Osteoblast (primary cell): ENCODE data around the gene CNDP1. TPM values are rescaled to one million over a fixed set of nuclear protein-coding genes. Genes with fewer than 3 reads are reported as not detected.

Experiments used
- DNase-seq: peaks from one replicate; pipeline ENCODE4 v3.0.0; 2011; ENCODE audit warnings: low spot score, mixed read lengths; ENCODE audit not compliant: insufficient read length; ENCODE audit errors: missing footprints
- H2AFZ ChIP-seq: 2 replicates; pipeline ENCODE4 v1.6.0; 2011; ENCODE audit warnings: mild to moderate bottlenecking, low read length
- H3K27ac ChIP-seq: 2 replicates; pipeline ENCODE4 v1.5.1; 2011; ENCODE audit warnings: mild to moderate bottlenecking, low read depth, low read length, moderate library complexity
- H3K27me3 ChIP-seq: 2 replicates; pipeline ENCODE4 v1.6.0; 2012; ENCODE audit warnings: mild to moderate bottlenecking, control low read depth, inconsistent platforms, low read length, moderate library complexity; ENCODE audit not compliant: insufficient read depth
- H3K36me3 ChIP-seq: 2 replicates; pipeline ENCODE4 v1.5.1; 2011; ENCODE audit warnings: mild to moderate bottlenecking, low read length, control low read depth, moderate library complexity; ENCODE audit not compliant: insufficient read depth
- H3K4me1 ChIP-seq: 2 replicates; pipeline ENCODE4 v1.5.1; 2011; ENCODE audit warnings: mild to moderate bottlenecking, low read length, control low read depth, moderate library complexity; ENCODE audit not compliant: insufficient read depth
- H3K4me2 ChIP-seq: 2 replicates; pipeline ENCODE4 v1.6.0; 2011; ENCODE audit warnings: mild to moderate bottlenecking, low read length; ENCODE audit not compliant: insufficient read depth
- H3K4me3 ChIP-seq: fragments of 200-600 bp; sonication (generic); 3 replicates; pipeline ENCODE4 v1.5.1; 2012; ENCODE audit warnings: mild to moderate bottlenecking, low read length, inconsistent platforms; ENCODE audit not compliant: insufficient read depth
- H3K79me2 ChIP-seq: 2 replicates; pipeline ENCODE4 v1.6.0; 2012; ENCODE audit warnings: mild to moderate bottlenecking, low read length, control low read depth, inconsistent platforms; ENCODE audit not compliant: insufficient read depth
- H3K9me3 ChIP-seq: 2 replicates; pipeline ENCODE4 v1.5.1; 2011; ENCODE audit warnings: low read depth, low read length, control low read depth
- H4K20me1 ChIP-seq: 2 replicates; pipeline ENCODE4 v1.6.0; 2012; ENCODE audit warnings: mild to moderate bottlenecking, low read length, control low read depth; ENCODE audit not compliant: insufficient read depth
- CTCF ChIP-seq: IDR thresholded peaks from 2 replicates; pipeline ENCODE4 v1.5.1; 2011; ENCODE audit warnings: mild to moderate bottlenecking, low read depth, low read length, moderate library complexity; ENCODE audit errors: extremely low read depth
- total RNA-seq: library from RNA; depleted of rRNA; stranded (reverse); fragments of >200 nt; gene quantifications from 2 replicates; pipeline ENCODE4 v1.2.3, GENCODE V29; 2012

The CNDP1 gene
- total RNA-seq, 1 donor, result not detected

GRCh38 chr18:74513149-74513882, 21.0 kb upstream of the CNDP1 start:
- Histone ChIP-seq H3K4me1 (no peaks in the 10 kb centered on the region), H4K20me1 (no peaks in the 10 kb centered on the region), H2AFZ (no peak overlapping the region), H3K79me2 (no peaks in the 10 kb centered on the region), H3K27me3 (no peaks in the 10 kb centered on the region), H3K4me2 (no peak overlapping the region), H3K27ac (no peak overlapping the region), H3K9me3 (no peaks in the 10 kb centered on the region), H3K36me3 (peaks cover 40% of the 10 kb centered on the region), H3K4me3 (no peak overlapping the region)
- no peak for TF ChIP-seq CTCF
- no peak for DNase-seq

GRCh38 chr18:74513883-74514205, 20.5 kb upstream of the CNDP1 start:
- Histone ChIP-seq H3K4me2 (no peak overlapping the region), H2AFZ (no peak overlapping the region), H3K27ac (no peak overlapping the region), H3K4me3 (no peak overlapping the region), H3K4me1 (no peaks in the 10 kb centered on the region), H3K36me3 (peaks cover 38% of the 10 kb centered on the region), H4K20me1 (no peaks in the 10 kb centered on the region), H3K9me3 (no peaks in the 10 kb centered on the region), H3K27me3 (no peaks in the 10 kb centered on the region), H3K79me2 (no peaks in the 10 kb centered on the region)
- DNase-seq, result no peak
- no peak for TF ChIP-seq CTCF

DNA sequence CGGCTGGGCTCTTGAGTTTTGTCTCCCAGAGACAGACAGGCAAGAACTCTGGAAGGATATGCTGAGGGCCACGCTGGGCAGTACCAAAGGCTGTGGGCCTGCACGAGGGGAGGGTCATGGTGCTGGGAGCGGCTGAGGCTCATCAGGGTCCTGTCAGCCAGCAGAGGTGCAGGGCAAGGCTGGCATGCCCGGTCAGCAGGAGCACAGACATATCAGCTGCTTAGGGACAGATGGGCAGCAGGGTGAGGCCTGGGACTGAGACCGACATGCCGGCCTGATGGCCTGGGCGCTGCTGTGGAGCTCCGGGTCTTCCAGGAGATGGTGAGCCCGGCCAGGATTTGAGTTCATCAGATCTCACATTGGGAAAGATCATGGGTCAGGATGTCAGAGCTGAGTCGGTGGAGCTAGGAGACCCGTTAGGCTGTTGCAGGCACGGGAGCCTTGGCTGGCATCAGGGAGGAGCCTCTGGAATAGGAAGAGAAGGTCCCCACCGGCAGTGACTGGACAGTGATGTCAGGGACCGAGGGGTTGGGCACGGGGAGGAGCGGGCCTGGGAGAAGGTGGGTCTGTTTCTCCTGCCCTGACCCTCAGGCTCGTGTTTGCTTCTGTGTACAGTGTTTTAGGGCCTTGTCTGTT, 19.3 kb upstream of the CNDP1 start:
- Histone ChIP-seq H4K20me1 (no peaks in the 10 kb centered on the region), H3K4me2 (no peak overlapping the region), H3K4me3 (no peak overlapping the region), H3K4me1 (no peaks in the 10 kb centered on the region), H2AFZ (no peak overlapping the region), H3K27me3 (no peaks in the 10 kb centered on the region), H3K79me2 (no peaks in the 10 kb centered on the region), H3K27ac (no peak overlapping the region), H3K36me3 (peaks cover 41% of the 10 kb centered on the region), H3K9me3 (no peaks in the 10 kb centered on the region)
- no peak for TF ChIP-seq CTCF
- no peak for DNase-seq

- Histone ChIP-seq H4K20me1 (no peaks in the 10 kb centered on the region), H3K27ac (no peak overlapping the region), H3K4me1 (no peaks in the 10 kb centered on the region), H3K4me3 (no peak overlapping the region), H3K79me2 (no peaks in the 10 kb centered on the region), H2AFZ (no peak overlapping the region), H3K27me3 (no peaks in the 10 kb centered on the region), H3K36me3 (peaks cover 39% of the 10 kb centered on the region), H3K9me3 (no peaks in the 10 kb centered on the region), H3K4me2 (no peak overlapping the region)
- TF ChIP-seq CTCF, result no peak
- no peak for DNase-seq
Measured at GRCh38 chr18:74515620-74516231, 18.6 kb upstream of the CNDP1 start.
